ENCODE data around the gene CFAP46. TPM values are rescaled to one million over a fixed set of nuclear protein-coding genes. Genes with fewer than 3 reads are reported as not detected.

CFAP46 gene
- polyA plus RNA-seq, 1 of the 3 experiments (the other 2 are of a cell fraction) = 3.9 TPM

GRCh38 chr10:132848291-132848701, 94.1 kb downstream of the CFAP46 start:
- Histone ChIP-seq H3K27ac (ENCODE audit: low read depth in 2 of 2, low read length in 1 of 2) (no peak overlapping the region), H2AFZ (ENCODE audit: low read depth) (no peak overlapping the region), H3K79me2 (ENCODE audit: insufficient read depth) (no peaks in the 10 kb centered on the region), H3F3A (replicated peaks; ENCODE audit: insufficient read depth) (no peaks in the 10 kb centered on the region), H4K20me1 (ENCODE audit: insufficient read depth) (no peaks in the 10 kb centered on the region), H3K27me3 (ENCODE audit: insufficient read depth) (no peaks in the 10 kb centered on the region), H3K9ac (no peak overlapping the region), H3K9me2 (no peaks in the 10 kb centered on the region), H3K4me2 (no peak overlapping the region), H3K9me3 (no peaks in the 10 kb centered on the region), H3K4me3 (ENCODE audit: low read depth in 2 of 2, low read length in 1 of 2) (no peak overlapping the region), H3K4me1 (ENCODE audit: control insufficient read depth in 1 of 2, insufficient read depth in 2 of 2, low read depth in 1 of 2, low read length in 1 of 2) (peaks cover 0 to 3% of the 10 kb centered on the region in 2 experiments; a peak in 1 of 4 replicates), H3K36me3 (replicated peaks in 1 of 2; ENCODE audit: control insufficient read depth in 1 of 2, insufficient read depth in 2 of 2, low read length in 1 of 2) (no peaks in the 10 kb centered on the region)
- 55% methylated on average over 9 of the region's 12 CpGs for WGBS (ENCODE audit: low lambda C conversion rate)
- ChIA-PET POLR2A (no interaction called here), CTCF (no interaction called here)
- peak; percentile 54 for DNase-seq
- TF ChIP-seq RFX5 (IDR thresholded peaks at IDR 0.05; ENCODE audit: low read length) = no peak
- no peak for TF ChIP-seq PBX3 (IDR thresholded peaks at IDR 0.05)
- TF ChIP-seq, protein P1, sequence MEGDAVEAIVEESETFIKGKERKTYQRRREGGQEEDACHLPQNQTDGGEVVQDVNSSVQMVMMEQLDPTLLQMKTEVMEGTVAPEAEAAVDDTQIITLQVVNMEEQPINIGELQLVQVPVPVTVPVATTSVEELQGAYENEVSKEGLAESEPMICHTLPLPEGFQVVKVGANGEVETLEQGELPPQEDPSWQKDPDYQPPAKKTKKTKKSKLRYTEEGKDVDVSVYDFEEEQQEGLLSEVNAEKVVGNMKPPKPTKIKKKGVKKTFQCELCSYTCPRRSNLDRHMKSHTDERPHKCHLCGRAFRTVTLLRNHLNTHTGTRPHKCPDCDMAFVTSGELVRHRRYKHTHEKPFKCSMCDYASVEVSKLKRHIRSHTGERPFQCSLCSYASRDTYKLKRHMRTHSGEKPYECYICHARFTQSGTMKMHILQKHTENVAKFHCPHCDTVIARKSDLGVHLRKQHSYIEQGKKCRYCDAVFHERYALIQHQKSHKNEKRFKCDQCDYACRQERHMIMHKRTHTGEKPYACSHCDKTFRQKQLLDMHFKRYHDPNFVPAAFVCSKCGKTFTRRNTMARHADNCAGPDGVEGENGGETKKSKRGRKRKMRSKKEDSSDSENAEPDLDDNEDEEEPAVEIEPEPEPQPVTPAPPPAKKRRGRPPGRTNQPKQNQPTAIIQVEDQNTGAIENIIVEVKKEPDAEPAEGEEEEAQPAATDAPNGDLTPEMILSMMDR (IDR thresholded peaks at IDR 0.05) = no peak
- TF ChIP-seq, protein P2, sequence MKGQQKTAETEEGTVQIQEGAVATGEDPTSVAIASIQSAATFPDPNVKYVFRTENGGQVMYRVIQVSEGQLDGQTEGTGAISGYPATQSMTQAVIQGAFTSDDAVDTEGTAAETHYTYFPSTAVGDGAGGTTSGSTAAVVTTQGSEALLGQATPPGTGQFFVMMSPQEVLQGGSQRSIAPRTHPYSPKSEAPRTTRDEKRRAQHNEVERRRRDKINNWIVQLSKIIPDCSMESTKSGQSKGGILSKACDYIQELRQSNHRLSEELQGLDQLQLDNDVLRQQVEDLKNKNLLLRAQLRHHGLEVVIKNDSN (IDR thresholded peaks at IDR 0.05; ENCODE audit: borderline replicate concordance, low read depth) = no peak
- TF ChIP-seq FOXM1 (IDR thresholded peaks at IDR 0.05; ENCODE audit: low read depth) = no peak
- no peak for TF ChIP-seq ZBTB33 (IDR thresholded peaks at IDR 0.05; ENCODE audit: borderline replicate concordance, low read depth)

- Histone ChIP-seq H3K9ac (no peak overlapping the region), H2AFZ (ENCODE audit: low read depth) (no peak overlapping the region), H3K9me2 (no peaks in the 10 kb centered on the region), H3K4me1 (ENCODE audit: control insufficient read depth in 1 of 2, insufficient read depth in 2 of 2, low read depth in 1 of 2, low read length in 1 of 2) (peaks cover 0 to 3% of the 10 kb centered on the region in 2 experiments; a peak in 1 of 4 replicates), H3K4me3 (ENCODE audit: low read depth in 2 of 2, low read length in 1 of 2) (no peak overlapping the region), H4K20me1 (ENCODE audit: insufficient read depth) (no peaks in the 10 kb centered on the region), H3K9me3 (no peaks in the 10 kb centered on the region), H3F3A (replicated peaks; ENCODE audit: insufficient read depth) (no peaks in the 10 kb centered on the region), H3K27ac (ENCODE audit: low read depth in 2 of 2, low read length in 1 of 2) (no peak overlapping the region), H3K27me3 (ENCODE audit: insufficient read depth) (no peaks in the 10 kb centered on the region), H3K36me3 (replicated peaks in 1 of 2; ENCODE audit: control insufficient read depth in 1 of 2, insufficient read depth in 2 of 2, low read length in 1 of 2) (no peaks in the 10 kb centered on the region), H3K79me2 (ENCODE audit: insufficient read depth) (no peaks in the 10 kb centered on the region), H3K4me2 (no peak overlapping the region)
- 43% methylated on average over 13 of the region's 17 CpGs for WGBS (ENCODE audit: low lambda C conversion rate)
- CTCF ChIA-PET = no interaction called here
- TF ChIP-seq CHD2 (IDR thresholded peaks at IDR 0.05; ENCODE audit: low read length, partially characterized antibody) = no peak
- TF ChIP-seq POLR2AphosphoS5 (IDR thresholded peaks at IDR 0.05; ENCODE audit: low read depth, low read length) = no peak
- TF ChIP-seq, protein P3, sequence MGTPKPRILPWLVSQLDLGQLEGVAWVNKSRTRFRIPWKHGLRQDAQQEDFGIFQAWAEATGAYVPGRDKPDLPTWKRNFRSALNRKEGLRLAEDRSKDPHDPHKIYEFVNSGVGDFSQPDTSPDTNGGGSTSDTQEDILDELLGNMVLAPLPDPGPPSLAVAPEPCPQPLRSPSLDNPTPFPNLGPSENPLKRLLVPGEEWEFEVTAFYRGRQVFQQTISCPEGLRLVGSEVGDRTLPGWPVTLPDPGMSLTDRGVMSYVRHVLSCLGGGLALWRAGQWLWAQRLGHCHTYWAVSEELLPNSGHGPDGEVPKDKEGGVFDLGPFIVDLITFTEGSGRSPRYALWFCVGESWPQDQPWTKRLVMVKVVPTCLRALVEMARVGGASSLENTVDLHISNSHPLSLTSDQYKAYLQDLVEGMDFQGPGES (IDR thresholded peaks at IDR 0.05; ENCODE audit: low read depth, low read length) = no peak
- TF ChIP-seq RXRA (IDR thresholded peaks at IDR 0.05; ENCODE audit: borderline replicate concordance, low read depth) = no peak
- no peak for TF ChIP-seq YY1 (IDR thresholded peaks at IDR 0.05; ENCODE audit: low read depth)
- no peak for TF ChIP-seq EZH2phosphoT487 (IDR thresholded peaks at IDR 0.05; ENCODE audit: borderline replicate concordance, low read depth)
- TF ChIP-seq TEAD4 (IDR thresholded peaks at IDR 0.05; ENCODE audit: borderline replicate concordance, insufficient read depth) = no peak
- DNase-seq = peak; percentile 28
- POLR2A ChIA-PET = no interaction called here
Observed at GRCh38 chr10:132847856-132848255, 94.5 kb downstream of the CFAP46 start.
